GM23338 (cell line): ENCODE measurements around the gene NIPBL. TPM values are rescaled to one million over a fixed set of nuclear protein-coding genes. Genes with fewer than 3 reads are reported as not detected.

Experiments used
- ATAC-seq: fragments of 200-7000 bp; cut with Tn5 transposase; 3 replicates; pipeline ENCODE4 v1.9.1; 2020
- DNase-seq: peaks from one replicate; pipeline ENCODE4 v3.0.0-alpha.2; 2015; ENCODE audit warnings: low spot score
- H2AFZ ChIP-seq: fragments of 200-600 bp; sonication (generic); 2 replicates; pipeline ENCODE4 v1.8.0; 2016; ENCODE audit warnings: antibody characterized with exemption, mild to moderate bottlenecking, moderate library complexity
- H3F3A ChIP-seq: fragments of 200-600 bp; sonication (generic); replicated peaks from 2 replicates; pipeline ENCODE4 v1.8.0; 2017; ENCODE audit warnings: antibody characterized with exemption, mixed run types, low read depth
- H3K27ac ChIP-seq: fragments of 200-600 bp; sonication (generic); 2 replicates; pipeline ENCODE4 v1.6.1; 2016; ENCODE audit warnings: low read depth
- H3K27me3 ChIP-seq: fragments of 200-600 bp; sonication (generic); 2 replicates; pipeline ENCODE4 v1.8.0; 2016; ENCODE audit warnings: mild to moderate bottlenecking, mixed run types, moderate library complexity; ENCODE audit not compliant: insufficient read depth
- H3K36me3 ChIP-seq: fragments of 200-600 bp; sonication (generic); 2 replicates; pipeline ENCODE4 v1.8.0; 2016; ENCODE audit warnings: mild to moderate bottlenecking; ENCODE audit not compliant: insufficient read depth
- H3K4me1 ChIP-seq: fragments of 200-600 bp; sonication (generic); 2 replicates; pipeline ENCODE4 v1.8.0; 2016; ENCODE audit warnings: mild to moderate bottlenecking, moderate library complexity; ENCODE audit not compliant: insufficient read depth
- H3K4me2 ChIP-seq: fragments of 200-600 bp; sonication (generic); 2 replicates; pipeline ENCODE4 v1.7.1; 2017; ENCODE audit warnings: mixed run types
- H3K4me3 ChIP-seq: fragments of 200-600 bp; sonication (generic); 2 replicates; pipeline ENCODE4 v1.6.1; 2016; ENCODE audit warnings: mixed run types
- H3K79me2 ChIP-seq: fragments of 200-600 bp; sonication (generic); replicated peaks from 2 replicates; pipeline ENCODE4 v1.8.0; 2017; ENCODE audit warnings: mild to moderate bottlenecking; ENCODE audit not compliant: insufficient read depth
- H3K9me2 ChIP-seq: fragments of 200-600 bp; sonication (generic); 2 replicates; pipeline ENCODE4 v1.8.0; 2017; ENCODE audit not compliant: insufficient read depth
- H4K20me1 ChIP-seq: fragments of 200-600 bp; sonication (generic); replicated peaks from 2 replicates; pipeline ENCODE4 v1.8.0; 2017; ENCODE audit warnings: mild to moderate bottlenecking; ENCODE audit not compliant: insufficient read depth
- H3K27ac Mint-ChIP-seq: 2 replicates; pipeline ENCODE4 v1.8.0; 2020; ENCODE audit warnings: inconsistent platforms, mild to moderate bottlenecking, moderate library complexity, mixed read lengths
- H3K27me3 Mint-ChIP-seq: 3 replicates; pipeline ENCODE4 v1.8.0; 2022; ENCODE audit warnings: low read depth, mild to moderate bottlenecking, moderate library complexity, mixed read lengths, inconsistent platforms; ENCODE audit not compliant: insufficient read depth, poor library complexity
- H3K36me3 Mint-ChIP-seq: 3 replicates; pipeline ENCODE4 v1.8.0; 2021; ENCODE audit warnings: low read depth, mild to moderate bottlenecking, inconsistent platforms, moderate library complexity, mixed read lengths
- H3K4me1 Mint-ChIP-seq: 3 replicates; pipeline ENCODE4 v1.8.0; 2020; ENCODE audit warnings: mild to moderate bottlenecking, inconsistent platforms, mixed read lengths
- H3K4me3 Mint-ChIP-seq: 3 replicates; pipeline ENCODE4 v1.8.0; 2021; ENCODE audit warnings: moderate library complexity, mild to moderate bottlenecking, inconsistent platforms, mixed read lengths
- H3K9me3 Mint-ChIP-seq: 3 replicates; pipeline ENCODE4 v1.8.0; 2020; ENCODE audit warnings: moderate library complexity, mild to moderate bottlenecking, inconsistent platforms, mixed read lengths
- CREB1 ChIP-seq: fragments of 250-450 bp; sonication (Bioruptor Pico); IDR thresholded peaks from 2 replicates; pipeline ENCODE4 v1.5.0; 2020; ENCODE audit warnings: low read depth, mild to moderate bottlenecking, moderate library complexity
- EZH2 ChIP-seq: fragments of 200-600 bp; sonication (generic); IDR thresholded peaks from one replicate; pipeline ENCODE4 v1.8.0; 2017; ENCODE audit warnings: antibody characterized with exemption, mild to moderate bottlenecking, low read depth; ENCODE audit not compliant: unreplicated experiment
- EZH2phosphoT487 ChIP-seq: fragments of 200-600 bp; sonication (generic); IDR thresholded peaks from one replicate; pipeline ENCODE4 v1.8.1; 2018; ENCODE audit warnings: antibody characterized with exemption; ENCODE audit not compliant: unreplicated experiment
- NANOG ChIP-seq: IDR thresholded peaks from 2 replicates; pipeline ENCODE4 v1.6.1; 2016; ENCODE audit warnings: antibody characterized with exemption, borderline replicate concordance
- POLR2AphosphoS5 ChIP-seq: IDR thresholded peaks from 2 replicates; pipeline ENCODE4 v1.6.1; 2016; ENCODE audit warnings: antibody characterized with exemption, low read depth
- ZNF331 ChIP-seq: fragments of 250-450 bp; sonication (Bioruptor Pico); IDR thresholded peaks from 2 replicates; pipeline ENCODE4 v1.5.0; 2020; ENCODE audit warnings: low read depth, mild to moderate bottlenecking, moderate library complexity
- polyA plus RNA-seq: library from polyadenylated mRNA; unstranded; fragments of >200 nt; fragmentation: Nextera tagmentation; extraction: Ambion mirVana; gene quantifications from 2 replicates; pipeline ENCODE4 v1.2.1, GENCODE V29; 2016
- total RNA-seq: library from RNA; depleted of rRNA; stranded (reverse); fragments of >200 nt; shearing (Covaris generic); gene quantifications from 2 replicates; pipeline ENCODE4 v1.2.3, GENCODE V29; 2014
- TF ChIP-seq, protein P1 (sequence below): IDR thresholded peaks from 2 replicates; pipeline ENCODE4 v1.6.1; 2016; ENCODE audit warnings: antibody characterized with exemption
- TF ChIP-seq, protein P2 (sequence below), 2 experiments: fragments of 200-600 bp in 1 of 2; sonication (generic) in 1 of 2; conservative IDR thresholded peaks; 2 replicates each; pipeline versions ENCODE4 v1.5.1 to v1.6.1; 2016 to 2017; ENCODE audit warnings: antibody characterized with exemption in 2 of 2, low read depth in 2 of 2, mild to moderate bottlenecking in 2 of 2, moderate library complexity in 1 of 2
- TF ChIP-seq, protein P3 (sequence below): fragments of 250-450 bp; sonication (Bioruptor Pico); IDR thresholded peaks from 2 replicates; pipeline ENCODE4 v1.5.0; 2020; ENCODE audit warnings: mild to moderate bottlenecking, moderate library complexity

NIPBL gene
- total and polyA plus RNA-seq, 2 experiments from 2014 or later = 44.2 to 51.4 TPM

DNA sequence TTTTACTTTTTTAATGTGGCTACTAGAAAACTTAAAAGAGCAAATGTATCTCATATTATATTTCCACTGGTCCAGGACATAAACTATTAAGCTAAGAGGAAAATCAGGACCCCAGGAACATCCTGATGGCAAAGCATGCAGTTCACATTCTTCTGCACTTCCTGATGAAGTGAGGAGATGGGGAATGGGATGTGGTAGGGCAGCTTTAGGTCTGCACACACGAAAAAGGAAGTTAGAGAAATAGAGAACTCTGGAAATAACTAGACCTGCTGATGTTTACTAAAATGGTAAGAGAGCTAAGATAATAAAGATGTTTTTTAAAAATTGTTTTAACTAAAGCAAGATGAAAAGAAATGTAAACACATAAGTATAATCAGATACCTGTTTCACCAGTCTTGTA, 39.7 kb upstream of the NIPBL start (continued):
- TF ChIP-seq, protein P1, sequence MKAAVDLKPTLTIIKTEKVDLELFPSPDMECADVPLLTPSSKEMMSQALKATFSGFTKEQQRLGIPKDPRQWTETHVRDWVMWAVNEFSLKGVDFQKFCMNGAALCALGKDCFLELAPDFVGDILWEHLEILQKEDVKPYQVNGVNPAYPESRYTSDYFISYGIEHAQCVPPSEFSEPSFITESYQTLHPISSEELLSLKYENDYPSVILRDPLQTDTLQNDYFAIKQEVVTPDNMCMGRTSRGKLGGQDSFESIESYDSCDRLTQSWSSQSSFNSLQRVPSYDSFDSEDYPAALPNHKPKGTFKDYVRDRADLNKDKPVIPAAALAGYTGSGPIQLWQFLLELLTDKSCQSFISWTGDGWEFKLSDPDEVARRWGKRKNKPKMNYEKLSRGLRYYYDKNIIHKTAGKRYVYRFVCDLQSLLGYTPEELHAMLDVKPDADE = no peak
- TF ChIP-seq EZH2 = no peak
- no peak for TF ChIP-seq CREB1
- no peak for TF ChIP-seq NANOG
- no peak for TF ChIP-seq POLR2AphosphoS5
- TF ChIP-seq, protein P2, sequence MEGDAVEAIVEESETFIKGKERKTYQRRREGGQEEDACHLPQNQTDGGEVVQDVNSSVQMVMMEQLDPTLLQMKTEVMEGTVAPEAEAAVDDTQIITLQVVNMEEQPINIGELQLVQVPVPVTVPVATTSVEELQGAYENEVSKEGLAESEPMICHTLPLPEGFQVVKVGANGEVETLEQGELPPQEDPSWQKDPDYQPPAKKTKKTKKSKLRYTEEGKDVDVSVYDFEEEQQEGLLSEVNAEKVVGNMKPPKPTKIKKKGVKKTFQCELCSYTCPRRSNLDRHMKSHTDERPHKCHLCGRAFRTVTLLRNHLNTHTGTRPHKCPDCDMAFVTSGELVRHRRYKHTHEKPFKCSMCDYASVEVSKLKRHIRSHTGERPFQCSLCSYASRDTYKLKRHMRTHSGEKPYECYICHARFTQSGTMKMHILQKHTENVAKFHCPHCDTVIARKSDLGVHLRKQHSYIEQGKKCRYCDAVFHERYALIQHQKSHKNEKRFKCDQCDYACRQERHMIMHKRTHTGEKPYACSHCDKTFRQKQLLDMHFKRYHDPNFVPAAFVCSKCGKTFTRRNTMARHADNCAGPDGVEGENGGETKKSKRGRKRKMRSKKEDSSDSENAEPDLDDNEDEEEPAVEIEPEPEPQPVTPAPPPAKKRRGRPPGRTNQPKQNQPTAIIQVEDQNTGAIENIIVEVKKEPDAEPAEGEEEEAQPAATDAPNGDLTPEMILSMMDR (conservative IDR thresholded peaks at IDR 0.05; ENCODE audit: low read depth in 2 of 2) = no peak

DNA sequence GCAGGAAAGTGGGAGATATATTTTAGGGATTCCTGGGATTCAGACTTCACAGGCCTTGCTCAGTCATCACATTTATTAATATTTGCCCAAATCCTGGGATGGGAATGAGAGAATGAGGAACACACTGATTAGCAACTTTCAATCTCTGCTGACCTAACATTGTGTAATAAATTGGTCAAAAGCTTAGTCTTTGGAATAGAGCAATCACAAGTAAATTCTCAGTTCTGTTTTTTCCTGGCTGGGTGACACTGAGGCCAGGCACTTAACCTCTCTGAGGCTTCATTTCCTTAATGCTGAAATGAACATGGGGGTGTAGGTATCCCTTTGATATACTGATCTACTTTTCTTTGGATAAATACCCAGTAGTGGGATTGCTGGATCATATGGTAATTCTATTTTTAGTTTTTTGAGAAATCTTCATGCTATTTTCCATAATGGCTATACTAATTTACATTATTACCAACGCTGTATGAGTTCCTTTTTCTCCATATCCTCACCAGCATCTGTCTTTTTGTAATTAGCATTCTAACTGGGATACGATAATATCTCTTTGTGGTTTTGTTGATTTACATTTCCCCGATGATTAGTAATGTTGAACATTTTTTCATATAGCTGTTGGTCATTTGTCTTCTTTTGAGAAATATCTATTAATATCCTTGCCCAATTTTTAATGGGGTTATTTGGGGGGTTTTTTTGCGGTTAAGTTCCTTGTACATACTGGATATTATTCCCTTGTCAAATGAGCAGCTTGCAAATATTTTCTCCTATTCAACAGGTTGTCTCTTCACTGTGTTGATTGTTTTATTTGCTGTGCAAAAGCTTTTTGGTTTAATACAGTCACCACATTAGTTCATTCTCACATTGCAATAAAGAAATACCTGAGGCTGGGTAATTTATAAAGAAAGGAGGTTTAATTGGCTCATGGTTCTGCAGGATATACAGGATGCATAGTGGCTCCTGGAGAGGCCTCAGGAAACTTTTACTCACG, 36.8 kb upstream of the NIPBL start:
- no peaks in the 10 kb centered on the region for H3K27me3 ChIP-seq
- DNase-seq (no peak), ATAC-seq (no peak)
- H3K27ac Mint-ChIP-seq = no peak overlapping the region
- peak overlapping the region; percentile 11; the same call in 1 of the 2 replicates for H2AFZ ChIP-seq
- H3F3A ChIP-seq = no peaks in the 10 kb centered on the region
- H3K27ac ChIP-seq = no peak overlapping the region
- H3K9me2 ChIP-seq = no peaks in the 10 kb centered on the region
- no peaks in the 10 kb centered on the region for H3K36me3 Mint-ChIP-seq
- H4K20me1 ChIP-seq = no peaks in the 10 kb centered on the region
- H3K4me1 Mint-ChIP-seq = peaks cover 11% of the 10 kb centered on the region
- no peaks in the 10 kb centered on the region for H3K36me3 ChIP-seq
- H3K4me2 ChIP-seq = no peak overlapping the region
- TF ChIP-seq POLR2AphosphoS5 (no peak), ZNF331 (CRISPR knock-in tag) (no peak), NANOG (no peak), EZH2phosphoT487 (no peak)
- TF ChIP-seq, protein P3, sequence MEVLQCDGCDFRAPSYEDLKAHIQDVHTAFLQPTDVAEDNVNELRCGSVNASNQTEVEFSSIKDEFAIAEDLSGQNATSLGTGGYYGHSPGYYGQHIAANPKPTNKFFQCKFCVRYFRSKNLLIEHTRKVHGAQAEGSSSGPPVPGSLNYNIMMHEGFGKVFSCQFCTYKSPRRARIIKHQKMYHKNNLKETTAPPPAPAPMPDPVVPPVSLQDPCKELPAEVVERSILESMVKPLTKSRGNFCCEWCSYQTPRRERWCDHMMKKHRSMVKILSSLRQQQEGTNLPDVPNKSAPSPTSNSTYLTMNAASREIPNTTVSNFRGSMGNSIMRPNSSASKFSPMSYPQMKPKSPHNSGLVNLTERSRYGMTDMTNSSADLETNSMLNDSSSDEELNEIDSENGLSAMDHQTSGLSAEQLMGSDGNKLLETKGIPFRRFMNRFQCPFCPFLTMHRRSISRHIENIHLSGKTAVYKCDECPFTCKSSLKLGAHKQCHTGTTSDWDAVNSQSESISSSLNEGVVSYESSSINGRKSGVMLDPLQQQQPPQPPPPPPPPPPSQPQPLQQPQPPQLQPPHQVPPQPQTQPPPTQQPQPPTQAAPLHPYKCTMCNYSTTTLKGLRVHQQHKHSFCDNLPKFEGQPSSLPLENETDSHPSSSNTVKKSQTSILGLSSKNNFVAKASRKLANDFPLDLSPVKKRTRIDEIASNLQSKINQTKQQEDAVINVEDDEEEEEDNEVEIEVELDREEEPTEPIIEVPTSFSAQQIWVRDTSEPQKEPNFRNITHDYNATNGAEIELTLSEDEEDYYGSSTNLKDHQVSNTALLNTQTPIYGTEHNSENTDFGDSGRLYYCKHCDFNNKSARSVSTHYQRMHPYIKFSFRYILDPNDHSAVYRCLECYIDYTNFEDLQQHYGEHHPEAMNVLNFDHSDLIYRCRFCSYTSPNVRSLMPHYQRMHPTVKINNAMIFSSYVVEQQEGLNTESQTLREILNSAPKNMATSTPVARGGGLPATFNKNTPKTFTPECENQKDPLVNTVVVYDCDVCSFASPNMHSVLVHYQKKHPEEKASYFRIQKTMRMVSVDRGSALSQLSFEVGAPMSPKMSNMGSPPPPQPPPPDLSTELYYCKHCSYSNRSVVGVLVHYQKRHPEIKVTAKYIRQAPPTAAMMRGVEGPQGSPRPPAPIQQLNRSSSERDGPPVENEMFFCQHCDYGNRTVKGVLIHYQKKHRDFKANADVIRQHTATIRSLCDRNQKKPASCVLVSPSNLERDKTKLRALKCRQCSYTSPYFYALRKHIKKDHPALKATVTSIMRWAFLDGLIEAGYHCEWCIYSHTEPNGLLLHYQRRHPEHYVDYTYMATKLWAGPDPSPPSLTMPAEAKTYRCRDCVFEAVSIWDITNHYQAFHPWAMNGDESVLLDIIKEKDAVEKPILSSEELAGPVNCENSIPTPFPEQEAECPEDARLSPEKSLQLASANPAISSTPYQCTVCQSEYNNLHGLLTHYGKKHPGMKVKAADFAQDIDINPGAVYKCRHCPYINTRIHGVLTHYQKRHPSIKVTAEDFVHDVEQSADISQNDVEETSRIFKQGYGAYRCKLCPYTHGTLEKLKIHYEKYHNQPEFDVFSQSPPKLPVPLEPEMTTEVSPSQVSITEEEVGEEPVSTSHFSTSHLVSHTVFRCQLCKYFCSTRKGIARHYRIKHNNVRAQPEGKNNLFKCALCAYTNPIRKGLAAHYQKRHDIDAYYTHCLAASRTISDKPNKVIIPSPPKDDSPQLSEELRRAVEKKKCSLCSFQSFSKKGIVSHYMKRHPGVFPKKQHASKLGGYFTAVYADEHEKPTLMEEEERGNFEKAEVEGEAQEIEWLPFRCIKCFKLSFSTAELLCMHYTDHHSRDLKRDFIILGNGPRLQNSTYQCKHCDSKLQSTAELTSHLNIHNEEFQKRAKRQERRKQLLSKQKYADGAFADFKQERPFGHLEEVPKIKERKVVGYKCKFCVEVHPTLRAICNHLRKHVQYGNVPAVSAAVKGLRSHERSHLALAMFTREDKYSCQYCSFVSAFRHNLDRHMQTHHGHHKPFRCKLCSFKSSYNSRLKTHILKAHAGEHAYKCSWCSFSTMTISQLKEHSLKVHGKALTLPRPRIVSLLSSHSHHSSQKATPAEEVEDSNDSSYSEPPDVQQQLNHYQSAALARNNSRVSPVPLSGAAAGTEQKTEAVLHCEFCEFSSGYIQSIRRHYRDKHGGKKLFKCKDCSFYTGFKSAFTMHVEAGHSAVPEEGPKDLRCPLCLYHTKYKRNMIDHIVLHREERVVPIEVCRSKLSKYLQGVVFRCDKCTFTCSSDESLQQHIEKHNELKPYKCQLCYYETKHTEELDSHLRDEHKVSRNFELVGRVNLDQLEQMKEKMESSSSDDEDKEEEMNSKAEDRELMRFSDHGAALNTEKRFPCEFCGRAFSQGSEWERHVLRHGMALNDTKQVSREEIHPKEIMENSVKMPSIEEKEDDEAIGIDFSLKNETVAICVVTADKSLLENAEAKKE = no peak
- TF ChIP-seq, protein P1 = no peak
- H3K4me3 ChIP-seq = no peak overlapping the region
- no peaks in the 10 kb centered on the region for H3K9me3 Mint-ChIP-seq
- H3K4me1 ChIP-seq = peaks cover 16% of the 10 kb centered on the region
- no peak overlapping the region for H3K4me3 Mint-ChIP-seq
- H3K79me2 ChIP-seq = no peaks in the 10 kb centered on the region
- no peaks in the 10 kb centered on the region for H3K27me3 Mint-ChIP-seq
